Activated CD4-positive, alpha-beta T cell treated with anti-CD3 and anti-CD28 coated beads for 24 hours (primary cell): Measurements from ENCODE around the gene MCUB.
"Not testable (repeated sequence)": the region's sequence is repeated elsewhere in the genome, so short reads cannot be mapped to it uniquely, and the experiment has no call there.

Experiments
- DNase-seq, 2 donors: peaks; one replicate each; pipeline ENCODE4 v3.0.0-alpha.2; 2020; ENCODE audit warnings: low read depth in 2 of 2

MCUB gene

DNA sequence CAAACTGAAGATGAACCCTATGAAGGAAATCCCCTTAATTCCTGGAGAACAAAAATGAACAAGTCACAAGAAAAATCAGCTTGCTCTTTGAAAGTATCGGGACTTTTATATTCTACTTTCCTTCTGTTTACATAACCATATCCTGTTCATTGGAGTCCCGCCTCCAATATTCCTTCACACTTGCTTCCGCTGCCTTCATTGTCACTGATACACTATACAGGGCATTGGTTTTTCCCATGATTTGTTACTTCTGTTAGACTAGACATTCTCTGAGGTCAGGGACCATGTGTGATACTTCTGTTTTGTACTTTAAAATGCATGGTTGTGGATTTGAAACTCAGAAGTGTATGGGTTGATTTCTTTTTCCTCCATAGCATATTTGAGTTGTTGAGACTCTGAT, 18.8 kb downstream of the MCUB start:
- DNase-seq: no peak

DNA sequence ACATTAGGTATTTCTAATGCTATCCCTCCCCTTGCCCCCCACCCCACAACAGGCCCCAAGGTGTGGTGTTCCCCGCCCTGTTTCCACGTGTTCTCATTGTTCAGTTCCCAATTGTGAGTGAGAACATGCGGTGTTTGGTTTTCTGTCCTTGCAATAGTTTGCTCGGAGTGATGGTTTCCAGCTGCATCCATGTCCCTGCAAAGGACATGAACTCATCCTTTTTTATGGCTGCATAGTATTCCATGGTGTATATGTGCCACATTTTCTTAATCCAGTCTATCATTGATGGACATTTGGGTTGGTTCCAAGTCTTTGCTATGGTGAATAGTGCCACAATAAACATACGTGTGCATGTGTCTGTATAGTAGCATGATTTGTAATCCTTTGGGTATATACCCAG, 20.0 kb downstream of the MCUB start:
- not testable (repeated sequence) for DNase-seq

DNA sequence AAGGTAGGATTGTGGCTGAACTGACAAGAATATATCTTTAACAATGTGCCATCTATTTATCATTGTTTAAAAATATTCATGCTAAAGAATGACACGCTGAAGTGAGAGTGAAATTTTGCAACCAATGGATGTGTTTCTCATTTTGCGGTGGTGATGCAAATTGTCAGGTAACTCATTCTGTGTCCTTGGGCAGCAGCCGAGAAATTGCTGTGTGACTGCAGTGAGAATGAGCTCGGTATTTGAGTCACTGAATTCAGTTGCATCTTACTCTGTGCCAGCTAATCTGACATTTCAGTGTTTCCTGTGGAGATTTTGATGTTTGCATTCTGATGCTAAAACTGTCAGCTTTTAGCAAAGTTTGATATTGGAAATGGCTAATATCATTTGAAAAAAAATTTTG, 28.1 kb downstream of the MCUB start:
- peak; percentile 26 to 38 for DNase-seq

DNA sequence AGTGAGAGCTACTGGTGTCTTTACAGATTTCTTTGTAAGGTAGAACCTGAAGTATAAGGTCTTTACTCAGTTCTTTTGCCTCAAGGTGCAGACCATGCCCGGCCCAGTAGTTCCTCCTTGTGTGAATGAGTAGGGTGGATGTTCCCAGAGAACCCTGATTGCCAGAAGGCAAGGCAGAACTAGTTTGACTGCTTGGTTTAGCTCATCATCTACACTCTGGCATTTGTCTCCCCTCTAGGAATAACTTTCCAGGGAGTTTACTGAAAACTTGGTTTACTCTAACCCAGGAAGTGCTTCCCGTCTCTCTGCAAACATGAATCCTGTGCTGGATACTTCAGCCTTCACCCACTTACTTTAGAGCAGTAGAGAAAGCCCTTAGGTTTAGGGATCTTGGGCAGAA, 29.1 kb downstream of the MCUB start:
- DNase-seq: no peak

DNA sequence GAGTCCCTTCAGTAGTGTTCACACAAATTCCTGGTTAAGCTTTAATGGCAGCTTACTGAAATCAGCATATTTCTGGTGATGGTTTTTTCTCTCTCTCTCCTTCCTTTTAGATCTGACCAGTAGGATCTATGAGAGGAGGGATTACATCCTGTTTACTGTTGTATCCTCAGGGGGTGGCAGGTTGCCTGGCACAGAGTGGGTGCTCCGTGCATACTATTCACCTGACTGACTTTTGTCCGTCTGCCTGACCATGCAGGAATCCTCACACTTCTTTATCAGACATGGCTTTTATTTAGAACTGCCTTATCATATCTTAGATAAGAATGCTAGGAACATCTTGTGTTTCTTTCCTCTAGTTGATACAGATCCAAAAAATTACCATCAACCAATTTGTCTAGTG, 29.6 kb downstream of the MCUB start:
- DNase-seq: no peak

DNA sequence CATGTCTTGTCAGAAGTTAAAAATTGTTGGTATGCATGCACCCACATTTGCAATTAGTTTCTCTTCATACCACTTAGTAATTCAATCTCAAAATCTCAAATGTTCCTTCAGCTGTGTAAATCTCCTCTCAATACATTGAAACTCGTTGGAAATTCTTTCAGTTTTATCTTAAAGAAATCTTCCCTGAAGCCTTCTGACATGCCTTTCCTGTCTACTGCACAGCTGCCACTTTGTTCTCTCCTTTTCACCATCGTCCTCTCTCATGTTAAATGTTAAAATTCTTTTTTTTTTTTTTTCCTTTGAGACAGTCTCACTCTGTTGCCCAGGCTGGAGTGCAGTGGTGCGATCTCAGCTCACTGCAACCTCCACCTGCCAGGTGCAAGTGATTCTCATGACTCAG, 30.9 kb downstream of the MCUB start:
- DNase-seq: no peak

DNA sequence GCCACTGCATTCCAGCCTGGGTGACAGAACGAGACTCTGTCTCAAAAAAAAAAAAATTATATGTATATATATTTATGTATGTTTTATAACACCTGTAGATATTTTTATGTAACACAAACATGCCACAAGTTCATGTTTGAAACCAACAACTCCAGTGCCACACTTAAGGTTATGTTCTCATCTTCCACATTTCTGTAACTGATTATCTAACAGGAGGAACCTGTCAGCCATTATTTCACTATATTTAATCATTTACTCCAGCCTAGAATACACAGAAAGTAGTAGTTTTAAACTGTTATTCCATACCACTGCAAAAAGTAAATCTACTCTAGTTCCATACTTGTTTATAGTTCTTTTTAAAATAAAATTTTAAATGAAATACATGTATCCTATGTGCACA, 32.3 kb downstream of the MCUB start:
- no peak for DNase-seq

DNA sequence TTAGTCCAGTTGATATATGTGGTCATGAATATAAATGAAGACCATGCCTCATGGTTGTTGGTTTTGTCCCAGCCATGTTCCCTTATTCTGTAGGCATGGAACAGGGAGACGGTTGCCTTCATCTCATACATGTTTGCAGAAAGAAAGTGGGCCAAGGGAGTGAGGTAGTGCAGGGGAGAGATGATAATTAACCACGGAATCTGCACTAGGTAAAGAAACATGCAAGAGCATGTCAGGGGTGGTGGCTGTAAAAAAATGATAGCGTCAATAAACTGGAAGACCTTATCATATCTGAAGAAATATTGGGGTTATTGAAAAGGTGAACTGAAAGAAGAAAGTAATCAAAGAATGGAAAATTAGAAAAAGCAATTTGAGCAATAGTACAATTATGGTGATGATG, 35.1 kb downstream of the MCUB start:
- DNase-seq: not testable (repeated sequence)

DNA sequence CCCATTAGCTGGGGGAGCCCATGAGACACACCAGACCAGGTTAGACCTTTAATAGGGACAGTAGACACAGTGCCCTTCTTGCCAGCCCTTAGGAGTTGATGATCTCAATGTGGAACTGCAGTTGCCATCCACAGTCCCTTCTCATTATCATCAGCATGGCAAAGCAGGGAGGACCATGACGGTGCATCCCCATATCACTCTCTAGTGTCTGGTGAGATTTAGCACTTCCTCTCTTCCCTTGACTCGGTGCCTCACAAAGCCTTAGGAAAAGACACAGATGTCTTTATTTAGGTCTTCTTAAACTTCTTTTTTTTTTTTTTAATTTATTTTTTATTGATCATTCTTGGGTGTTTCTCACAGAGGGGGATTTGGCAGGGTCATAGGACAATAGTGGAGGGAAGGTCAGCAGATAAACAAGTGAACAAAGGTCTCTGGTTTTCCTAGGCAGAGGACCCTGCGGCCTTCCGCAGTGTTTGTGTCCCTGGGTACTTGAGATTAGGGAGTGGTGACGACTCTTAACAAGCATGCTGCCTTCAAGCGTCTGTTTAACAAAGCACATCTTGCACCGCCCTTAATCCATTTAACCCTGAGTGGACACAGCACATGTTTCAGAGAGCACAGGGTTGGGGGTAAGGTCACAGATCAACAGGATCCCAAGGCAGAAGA, 36.5 kb downstream of the MCUB start:
- DNase-seq: not testable (repeated sequence)

DNA sequence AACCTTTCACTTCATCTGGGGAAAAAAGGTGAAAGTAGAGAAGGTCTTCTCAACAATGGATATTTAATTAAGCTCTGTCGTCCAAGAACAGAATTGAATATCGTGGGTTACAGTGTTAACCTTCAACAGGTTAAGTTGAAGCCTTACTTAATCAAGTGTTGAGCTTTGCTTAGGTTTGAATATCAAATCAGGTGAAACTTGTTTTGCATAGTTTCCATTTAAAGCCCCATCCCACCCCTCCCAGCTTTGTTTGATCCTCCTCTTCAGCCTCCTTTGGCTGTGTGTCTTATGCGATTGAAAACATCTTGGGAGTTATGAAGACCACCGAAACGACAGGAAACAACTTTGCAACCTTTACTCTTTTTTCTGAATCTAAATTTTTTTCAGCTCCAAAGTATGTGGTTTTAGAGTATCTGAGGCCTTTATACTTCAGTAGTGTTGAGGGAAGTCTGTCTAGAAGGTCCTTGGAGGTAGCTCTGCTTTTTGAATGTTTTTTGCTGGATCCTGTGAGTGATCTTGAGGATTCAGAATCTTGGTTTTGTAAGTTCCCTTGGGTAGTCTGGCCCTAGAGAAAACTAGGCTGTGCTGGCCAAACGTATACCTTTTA, 39.1 kb downstream of the MCUB start:
- no peak for DNase-seq

DNA sequence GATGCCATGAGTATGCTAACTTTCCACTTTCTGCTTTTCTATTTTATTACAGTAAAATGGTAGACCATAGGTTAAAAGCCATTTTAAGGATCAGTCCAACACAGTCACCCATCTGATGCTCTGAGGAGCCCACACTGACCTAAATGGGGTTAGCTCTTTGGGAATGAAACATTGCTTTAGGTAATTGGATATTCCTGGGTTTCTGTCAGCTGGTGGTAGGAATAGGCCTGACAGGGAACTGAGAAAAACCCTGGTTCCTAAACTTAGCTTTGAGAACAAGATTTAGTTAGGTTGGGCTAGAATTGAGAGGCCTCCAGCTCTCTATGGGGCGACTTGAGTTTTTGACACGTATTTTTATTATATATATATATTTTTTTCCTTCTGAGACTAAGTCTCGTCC, 40.4 kb downstream of the MCUB start:
- DNase-seq: no peak

DNA sequence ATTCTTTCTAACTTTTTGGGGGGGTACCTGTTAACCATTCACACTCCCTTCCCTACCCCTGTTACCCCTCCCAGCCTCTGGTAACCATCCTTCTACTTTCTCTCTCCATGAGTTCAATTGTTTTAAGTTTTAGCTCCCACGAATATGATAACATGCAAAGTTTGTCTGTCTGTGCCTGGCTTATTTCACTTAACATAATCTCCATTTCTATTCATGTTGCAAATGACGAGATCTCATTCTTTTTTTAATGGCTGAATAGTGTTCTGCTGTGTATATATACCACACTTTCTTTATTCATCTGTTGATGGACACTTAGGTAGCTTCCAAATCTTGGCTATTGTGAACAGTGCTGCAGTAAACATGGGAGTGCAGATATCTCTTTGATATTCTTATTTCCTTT, 41.3 kb downstream of the MCUB start:
- DNase-seq: no peak

DNA sequence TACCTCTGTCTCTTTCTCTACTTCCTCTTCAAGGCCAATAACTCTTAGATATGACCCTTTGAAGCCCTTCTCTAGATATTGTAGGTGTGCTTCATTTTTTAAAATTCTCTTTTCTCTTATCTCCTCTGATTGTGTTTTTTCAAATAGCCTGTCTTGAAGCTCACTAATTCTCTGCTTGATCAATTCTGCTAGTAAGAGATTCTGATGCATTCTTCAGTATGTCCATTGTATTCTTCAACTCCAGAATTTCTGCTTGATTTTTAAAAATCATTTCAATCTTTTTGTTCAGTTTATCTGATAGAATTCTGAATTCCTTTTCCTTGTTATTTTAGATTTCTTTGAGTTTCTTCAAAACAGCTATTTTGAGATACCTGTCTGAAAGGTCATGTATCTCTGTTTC, 47.9 kb downstream of the MCUB start:
- no peak for DNase-seq

DNA sequence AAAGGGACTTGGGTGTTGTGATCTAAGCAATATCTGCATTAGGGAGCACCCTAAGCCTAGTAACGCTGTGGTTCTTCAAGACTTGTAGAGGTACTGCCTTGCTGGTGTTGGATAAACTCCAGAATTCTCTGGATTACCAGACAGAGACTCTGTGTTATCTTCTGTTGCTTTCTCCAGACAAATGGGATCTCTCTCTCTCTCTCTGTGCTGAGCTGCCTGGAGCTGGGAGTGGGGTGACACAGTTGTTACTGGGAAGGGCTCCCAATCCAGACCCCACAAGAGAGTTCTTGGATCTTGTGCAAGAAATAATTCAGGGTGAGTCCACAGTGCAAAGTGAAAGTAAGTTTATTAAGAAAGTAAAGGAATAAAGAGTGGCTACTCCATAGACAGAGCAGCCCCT, 48.8 kb downstream of the MCUB start:
- no peak for DNase-seq

DNA sequence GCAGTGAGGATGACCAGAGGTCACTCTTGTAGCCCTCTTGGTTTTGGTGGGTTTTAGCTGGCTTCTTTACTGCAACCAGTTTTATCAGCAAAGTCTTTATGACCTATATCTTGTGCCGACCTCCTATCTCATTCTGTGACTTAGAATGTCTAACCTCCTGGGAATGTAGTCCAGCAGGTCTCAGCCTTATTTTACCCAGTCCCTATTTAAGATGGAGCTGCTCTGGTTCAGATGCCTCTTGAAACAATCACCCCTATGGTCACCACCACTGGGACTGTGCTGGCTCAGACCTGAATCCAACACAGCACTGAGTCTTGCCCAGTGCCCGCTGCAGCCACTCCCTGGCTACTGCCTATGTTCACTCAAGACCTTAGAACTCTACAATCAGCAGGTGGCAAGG, 49.4 kb downstream of the MCUB start:
- no peak for DNase-seq

DNA sequence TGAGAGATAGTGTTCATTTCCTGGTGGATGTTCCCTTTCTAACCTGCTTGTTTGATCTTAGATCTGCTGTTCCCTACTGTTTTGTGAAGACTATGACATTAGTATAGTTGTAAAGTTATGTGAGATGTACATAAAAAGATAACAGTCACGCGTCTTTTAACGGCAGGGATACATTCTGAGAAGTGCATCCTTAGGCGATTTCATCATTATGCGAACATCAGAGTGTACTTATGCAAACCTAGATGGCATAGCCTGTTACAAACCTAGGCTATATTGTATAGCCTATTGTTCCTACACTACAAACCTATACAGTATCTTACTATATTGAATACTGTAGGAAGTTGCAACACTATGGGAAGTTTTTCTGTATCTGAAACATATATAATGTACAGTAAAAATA, 50.4 kb downstream of the MCUB start:
- DNase-seq: no peak

DNA sequence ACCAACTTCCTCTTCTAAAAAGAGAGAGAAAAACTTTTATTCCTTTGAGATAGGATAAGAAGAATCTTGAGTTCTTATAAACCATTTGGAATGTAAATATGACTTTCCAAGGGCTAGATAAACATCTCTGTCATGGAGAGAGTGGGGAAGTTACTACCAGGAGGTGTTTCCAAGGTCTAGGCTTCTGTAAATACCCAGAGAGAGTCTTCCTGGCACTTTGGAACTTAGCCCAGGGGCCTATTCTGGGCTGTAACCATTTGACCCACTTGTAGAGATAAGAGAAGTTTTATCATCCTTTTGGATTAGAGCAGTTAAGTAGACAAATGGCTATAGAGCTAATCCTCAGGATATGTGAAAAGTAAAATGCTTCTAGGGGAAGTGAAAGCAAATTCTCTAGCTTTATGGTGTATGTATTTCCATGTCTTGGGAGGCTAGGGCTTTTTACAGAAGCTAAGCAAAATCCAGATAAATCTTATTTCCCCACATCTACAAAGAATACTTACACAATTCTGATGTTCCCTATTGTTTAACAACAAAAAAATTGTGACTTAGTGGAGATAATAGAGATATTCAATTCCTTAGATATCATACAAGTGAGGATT, 51.1 kb downstream of the MCUB start:
- no peak for DNase-seq

DNA sequence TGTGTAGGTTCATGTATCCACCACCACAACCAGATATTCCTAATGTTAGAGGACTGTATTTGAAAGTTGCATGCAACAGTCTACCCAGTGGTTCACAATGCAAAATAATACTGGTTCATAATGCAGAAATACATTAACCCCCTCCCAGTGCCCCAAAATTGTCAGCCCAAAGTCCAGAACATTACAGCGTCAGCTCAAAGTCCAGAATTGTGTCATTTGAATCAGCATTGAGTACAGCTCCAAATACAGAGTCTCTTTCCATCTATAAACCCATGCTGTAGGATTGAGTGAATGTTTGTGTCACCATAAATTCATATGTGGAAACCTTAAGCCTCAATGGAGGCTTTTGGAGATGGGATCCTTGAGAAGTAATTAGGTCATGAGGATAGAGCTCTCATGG, 54.0 kb downstream of the MCUB start:
- no peak for DNase-seq

DNA sequence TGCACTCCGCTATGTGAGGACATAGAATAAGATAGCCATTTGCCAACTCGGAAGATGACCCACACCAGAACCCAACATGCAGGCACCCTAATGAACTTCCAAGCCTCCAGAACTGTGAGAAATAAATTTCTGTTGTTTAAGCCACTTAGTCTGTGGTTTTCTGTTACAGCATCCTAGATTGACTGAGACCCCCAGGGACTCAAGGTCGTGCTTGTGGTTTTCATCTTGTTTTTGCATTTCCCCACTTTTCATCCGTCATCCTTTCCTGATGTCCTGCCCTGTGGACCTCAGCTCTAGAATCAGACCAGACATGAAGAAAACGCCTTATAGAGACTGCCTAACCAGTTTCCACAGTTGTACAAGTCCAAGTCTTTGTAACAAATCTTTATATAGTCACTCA, 54.4 kb downstream of the MCUB start:
- no peak for DNase-seq

DNA sequence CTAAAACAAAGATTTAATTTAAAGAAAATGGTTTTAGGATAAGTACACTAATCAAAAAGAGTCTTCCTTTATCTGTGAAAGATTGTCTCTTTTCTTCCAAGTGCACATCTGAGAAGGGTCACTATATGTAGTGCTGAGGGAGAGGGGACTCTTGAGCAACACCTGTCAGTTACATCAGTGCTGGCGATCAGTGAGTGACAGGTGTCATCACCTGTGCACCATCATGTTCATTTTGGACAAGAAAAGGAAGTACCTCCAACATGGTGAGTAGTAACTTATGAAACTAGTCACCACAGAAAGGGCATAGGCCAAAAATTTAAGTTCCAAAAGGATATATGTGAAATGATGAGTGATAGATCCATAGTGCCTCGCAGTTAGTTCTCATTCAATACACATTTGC, 55.7 kb downstream of the MCUB start:
- no peak for DNase-seq

DNA sequence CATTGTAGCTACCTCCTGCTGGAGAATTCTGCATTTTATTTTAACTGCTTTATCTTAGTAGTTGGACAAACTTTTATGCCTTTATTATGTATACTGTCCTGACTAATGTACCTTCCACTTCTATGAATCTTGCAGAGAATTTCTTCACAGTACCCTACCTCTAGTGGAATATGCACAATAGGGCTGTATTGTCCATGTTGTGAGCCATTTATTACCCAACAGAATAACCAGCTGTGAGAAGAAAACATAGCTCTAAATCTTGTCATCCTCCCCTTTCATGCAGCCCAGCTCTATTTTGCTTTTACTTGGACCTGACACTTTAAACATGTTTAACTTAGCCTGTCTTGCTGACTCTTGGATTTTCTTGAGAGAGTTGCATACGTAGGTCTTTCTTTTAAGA, 56.2 kb downstream of the MCUB start:
- no peak for DNase-seq

DNA sequence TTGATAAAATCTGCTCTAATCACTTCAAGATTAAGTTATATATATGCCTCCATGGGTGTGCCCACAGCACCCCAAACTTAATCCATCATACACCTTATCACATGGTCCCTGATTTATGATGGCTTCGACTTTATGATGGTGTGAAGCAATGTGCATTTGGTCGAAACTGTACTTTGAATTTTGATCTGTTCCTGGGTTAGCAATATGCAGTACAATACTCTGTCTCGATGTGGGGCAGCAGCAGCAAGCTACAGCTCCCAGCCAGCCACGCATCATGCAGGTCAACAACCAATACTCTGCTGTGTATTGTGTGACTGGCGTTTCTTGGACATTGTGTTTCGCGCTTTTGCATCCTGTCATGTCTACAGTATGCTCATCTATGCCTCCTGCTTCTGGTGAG, 62.6 kb downstream of the MCUB start:
- no peak for DNase-seq

DNA sequence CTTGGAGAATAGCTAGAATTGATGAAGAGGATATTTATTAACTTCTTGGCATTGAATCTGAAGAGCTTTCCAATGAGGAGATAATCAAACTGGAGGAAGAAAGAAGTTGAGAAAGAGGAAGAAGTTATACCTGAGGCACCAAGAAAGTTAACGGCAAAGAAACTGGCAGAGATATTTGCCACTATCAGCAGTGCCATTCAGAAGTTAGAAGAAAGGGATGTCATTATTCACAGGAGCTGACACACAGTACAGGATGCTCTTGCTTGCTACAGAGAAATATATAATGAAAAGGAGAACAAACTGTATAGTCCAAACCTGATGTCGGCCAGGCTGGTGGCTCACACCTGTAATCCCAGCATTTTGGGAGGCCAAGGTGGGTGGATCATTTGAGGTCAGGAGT, 64.5 kb downstream of the MCUB start:
- no peak for DNase-seq

DNA sequence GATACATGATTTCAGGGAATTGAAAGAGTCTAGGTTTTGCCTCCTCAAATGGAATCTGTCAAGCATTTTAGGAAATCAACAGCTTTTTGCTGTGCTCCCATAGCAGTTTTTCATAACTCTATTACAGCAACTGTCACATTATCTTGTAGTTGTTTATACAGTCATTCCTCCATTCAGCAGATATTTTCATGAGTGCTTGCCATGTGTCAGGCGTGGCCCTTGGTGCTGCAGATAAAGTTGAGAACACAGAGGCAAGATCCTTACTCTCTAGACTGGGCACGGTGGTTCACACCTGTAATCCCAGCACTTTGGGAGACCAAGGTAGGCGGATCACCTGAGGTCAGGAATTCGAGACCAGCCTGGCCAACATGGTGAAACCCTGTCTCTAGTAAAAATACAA, 67.3 kb downstream of the MCUB start:
- no peak for DNase-seq
